Sigmoid colon (tissue), 7 donors: ENCODE data around the gene PROSER3. TPM values are rescaled to one million over a fixed set of nuclear protein-coding genes. Genes with fewer than 3 reads are reported as not detected.
A peak's percentile ranks its signal among the peaks of the same experiment; 100 is the strongest.

Experiments used
- DNase-seq: peaks from one replicate; pipeline ENCODE4 v3.0.0-alpha.2; 2019
- H3K27ac ChIP-seq, 4 donors: fragments of 200-600 bp; sonication (generic); one replicate each; pipeline ENCODE4 v1.5.1; 2016 to 2019; ENCODE audit warnings: mild to moderate bottlenecking in 1 of 4
- H3K27me3 ChIP-seq, 3 donors: fragments of 200-600 bp; sonication (generic); one replicate each; pipeline ENCODE4 v1.5.1; 2019; ENCODE audit warnings: mild to moderate bottlenecking in 1 of 3
- H3K36me3 ChIP-seq, 4 donors: fragments of 200-600 bp; sonication (generic); one replicate each; pipeline ENCODE4 v1.5.1; 2016 to 2019
- H3K4me1 ChIP-seq, 4 donors: fragments of 200-600 bp; sonication (generic); one replicate each; pipeline ENCODE4 v1.5.1; 2017 to 2019
- H3K4me3 ChIP-seq, 4 donors: fragments of 200-600 bp; sonication (generic); one replicate each; pipeline ENCODE4 v1.5.1; 2017 to 2019; ENCODE audit warnings: mild to moderate bottlenecking in 2 of 4, moderate library complexity in 1 of 4
- H3K9me3 ChIP-seq, 4 donors: fragments of 200-600 bp in 3 of 4; sonication (generic) in 3 of 4; one replicate each; pipeline versions ENCODE4 v1.5.1 to v1.6.1; 2013 to 2019
- EP300 ChIP-seq, 4 donors: sonication (generic); formaldehyde crosslinking; IDR thresholded peaks; one replicate each; pipeline ENCODE4 v1.6.1; 2017; ENCODE audit warnings: antibody characterized with exemption in 4 of 4
- POLR2A ChIP-seq, 2 donors: fragments of 450-650 bp; IDR thresholded peaks; one replicate each; pipeline ENCODE4 v1.6.1; 2016; ENCODE audit warnings: antibody characterized with exemption in 2 of 2, mild to moderate bottlenecking in 2 of 2, moderate library complexity in 2 of 2
- POLR2AphosphoS5 ChIP-seq, 4 donors: sonication (generic); formaldehyde crosslinking; IDR thresholded peaks; one replicate each; pipeline ENCODE4 v1.6.1; 2017; ENCODE audit warnings: antibody characterized with exemption in 4 of 4
- WGBS, 2 donors: extraction: QIAGEN DNeasy Blood & Tissue Kit; methylation state at CpG; one replicate each; pipeline ENCODE4 v1.1.7; 2013; 5-methylcytosine and 5-hydroxymethylcytosine counted together
- intact Hi-C: fragments of 100-400 bp; cut with DNase I; formaldehyde crosslinking; loops from one replicate; pipeline ENCODE4 v1.15.1; 2023
- polyA plus RNA-seq, 3 donors: library from polyadenylated mRNA; stranded (reverse); fragments of 200-250 nt; gene quantifications; one replicate each; pipeline ENCODE4 v1.2.3, GENCODE V29; 2013
- total RNA-seq, 4 donors: library from RNA; depleted of rRNA; stranded (reverse); fragments of >200 nt; gene quantifications; one replicate each; pipeline ENCODE4 v1.1.0, GENCODE V29; 2016
- TF ChIP-seq, protein P1 (sequence below), 4 experiments: fragments of 450-650 bp in 3 of 4; fragments of 200-600 bp in 1 of 4; IDR thresholded peaks; one replicate each; pipeline ENCODE4 v1.5.1; 2016 to 2019; ENCODE audit warnings: antibody characterized with exemption in 4 of 4, mild to moderate bottlenecking in 3 of 4, moderate library complexity in 2 of 4
- donor health status: healthy with polysubstance abuse.
- donor health status: Bipolar disorder and iron deficiency.
- donor health status: healthy.

PROSER3 gene
- total and polyA plus RNA-seq, 7 donors = 2.4 to 16.5 (median 5.0) TPM

- intact Hi-C loops = loop anchor here (2.0 to 5.0 kb wide), 2 partner anchors 22 to 91 kb away; partner anchors contain the start of gene RBM42
- Histone ChIP-seq H3K4me3 (peak overlapping the region; percentile 85 to 99 (median 94)), H3K36me3 (peaks cover 13 to 41% (median 20%) of the 10 kb centered on the region in 4 donors), H3K27ac (peak overlapping the region; percentile 88 to 97 (median 93)), H3K27me3 (no peaks in the 10 kb centered on the region), H3K4me1 (peaks cover 0 to 33% (median 28%) of the 10 kb centered on the region in 4 donors), H3K9me3 (no peaks in the 10 kb centered on the region)
- WGBS, 2 donors = 0 to 1% methylated on average over 42 of the region's 42 CpGs
- DNase-seq = no peak
- TF ChIP-seq POLR2A (IDR thresholded peaks at IDR 0.05) (no peak), EP300 (IDR thresholded peaks at IDR 0.05) (no peak), POLR2AphosphoS5 (IDR thresholded peaks at IDR 0.05) (no peak)
- TF ChIP-seq, protein P1, sequence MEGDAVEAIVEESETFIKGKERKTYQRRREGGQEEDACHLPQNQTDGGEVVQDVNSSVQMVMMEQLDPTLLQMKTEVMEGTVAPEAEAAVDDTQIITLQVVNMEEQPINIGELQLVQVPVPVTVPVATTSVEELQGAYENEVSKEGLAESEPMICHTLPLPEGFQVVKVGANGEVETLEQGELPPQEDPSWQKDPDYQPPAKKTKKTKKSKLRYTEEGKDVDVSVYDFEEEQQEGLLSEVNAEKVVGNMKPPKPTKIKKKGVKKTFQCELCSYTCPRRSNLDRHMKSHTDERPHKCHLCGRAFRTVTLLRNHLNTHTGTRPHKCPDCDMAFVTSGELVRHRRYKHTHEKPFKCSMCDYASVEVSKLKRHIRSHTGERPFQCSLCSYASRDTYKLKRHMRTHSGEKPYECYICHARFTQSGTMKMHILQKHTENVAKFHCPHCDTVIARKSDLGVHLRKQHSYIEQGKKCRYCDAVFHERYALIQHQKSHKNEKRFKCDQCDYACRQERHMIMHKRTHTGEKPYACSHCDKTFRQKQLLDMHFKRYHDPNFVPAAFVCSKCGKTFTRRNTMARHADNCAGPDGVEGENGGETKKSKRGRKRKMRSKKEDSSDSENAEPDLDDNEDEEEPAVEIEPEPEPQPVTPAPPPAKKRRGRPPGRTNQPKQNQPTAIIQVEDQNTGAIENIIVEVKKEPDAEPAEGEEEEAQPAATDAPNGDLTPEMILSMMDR (IDR thresholded peaks at IDR 0.05) = no peak
These were observed 39.5 kb upstream of the PROSER3 start for GRCh38 chr19:35718345-35719041.

DNA sequence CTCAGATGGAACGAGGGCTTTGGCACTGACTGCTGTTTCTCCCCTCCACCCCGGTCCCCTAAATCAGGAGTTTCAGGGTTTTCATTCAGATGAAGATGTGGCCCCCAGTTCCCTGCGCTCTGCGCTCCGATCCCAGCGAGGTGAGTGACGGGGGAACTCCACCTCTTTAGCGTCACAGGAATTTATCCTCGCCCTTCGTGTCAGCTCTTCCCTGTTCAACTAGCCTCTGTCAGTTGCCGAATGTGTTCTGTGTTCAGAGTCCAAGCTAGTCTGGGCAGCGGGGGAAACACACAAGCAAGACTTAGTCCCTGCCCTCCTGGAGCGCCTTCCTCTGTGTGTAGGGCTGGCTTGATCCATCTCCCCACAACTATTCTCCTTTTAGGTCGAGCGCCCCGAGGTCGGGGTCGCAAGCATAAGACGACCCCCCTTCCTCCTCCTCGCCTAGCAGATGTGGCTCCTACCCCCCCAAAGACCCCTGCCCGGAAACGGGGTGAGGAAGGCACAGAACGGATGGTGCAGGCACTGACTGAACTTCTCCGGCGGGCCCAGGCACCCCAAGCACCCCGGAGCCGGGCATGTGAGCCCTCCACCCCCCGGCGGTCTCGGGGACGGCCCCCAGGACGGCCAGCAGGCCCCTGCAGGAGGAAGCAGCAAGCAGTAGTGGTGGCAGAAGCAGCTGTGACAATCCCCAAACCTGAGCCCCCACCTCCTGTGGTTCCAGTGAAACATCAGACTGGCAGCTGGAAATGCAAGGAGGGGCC is 38.4 kb upstream of the PROSER3 start:
- Histone ChIP-seq H3K4me3 (peak overlapping the region in 1 of 4 donors; percentile 85), H3K4me1 (peaks cover 0 to 33% (median 28%) of the 10 kb centered on the region in 4 donors), H3K36me3 (peaks cover 23 to 52% (median 30%) of the 10 kb centered on the region in 4 donors), H3K27ac (peak overlapping the region; percentile 88 to 97 (median 93)), H3K9me3 (no peaks in the 10 kb centered on the region), H3K27me3 (no peaks in the 10 kb centered on the region)
- TF ChIP-seq EP300 (IDR thresholded peaks at IDR 0.05) (no peak), POLR2A (IDR thresholded peaks at IDR 0.05) (no peak), POLR2AphosphoS5 (IDR thresholded peaks at IDR 0.05) (no peak)
- TF ChIP-seq, protein P1 (IDR thresholded peaks at IDR 0.05) = no peak
- no peak for DNase-seq
- intact Hi-C loops = loop anchor here (2.0 to 5.0 kb wide), 2 partner anchors 21 to 92 kb away; partner anchors contain the start of gene RBM42
- WGBS, 2 donors = 91 to 92% methylated on average over 32 of the region's 32 CpGs

- peaks cover 0 to 33% (median 28%) of the 10 kb centered on the region in 4 donors for H3K4me1 ChIP-seq
- no peak overlapping the region for H3K4me3 ChIP-seq
- H3K27ac ChIP-seq = no peak overlapping the region
- no peaks in the 10 kb centered on the region for H3K27me3 ChIP-seq
- no peak for DNase-seq
- TF ChIP-seq, protein P1 (IDR thresholded peaks at IDR 0.05) = no peak
- no peak for TF ChIP-seq POLR2A (IDR thresholded peaks at IDR 0.05)
- no peaks in the 10 kb centered on the region for H3K9me3 ChIP-seq
- intact Hi-C loops = no loop called here
- 92 to 94% methylated on average over 9 of the region's 9 CpGs for WGBS, 2 donors
- peaks cover 29 to 57% (median 36%) of the 10 kb centered on the region in 4 donors for H3K36me3 ChIP-seq
These were observed 37.8 kb upstream of the PROSER3 start for GRCh38 chr19:35720163-35720524.

DNA sequence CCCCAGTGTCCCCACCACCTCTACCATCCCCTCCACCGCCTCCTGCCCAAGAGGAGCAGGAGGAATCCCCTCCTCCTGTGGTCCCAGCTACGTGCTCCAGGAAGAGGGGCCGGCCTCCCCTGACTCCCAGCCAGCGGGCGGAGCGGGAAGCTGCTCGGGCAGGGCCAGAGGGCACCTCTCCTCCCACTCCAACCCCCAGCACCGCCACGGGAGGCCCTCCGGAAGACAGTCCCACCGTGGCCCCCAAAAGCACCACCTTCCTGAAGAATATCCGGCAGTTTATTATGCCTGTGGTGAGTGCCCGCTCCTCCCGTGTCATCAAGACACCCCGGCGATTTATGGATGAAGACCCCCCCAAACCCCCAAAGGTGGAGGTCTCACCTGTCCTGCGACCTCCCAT is 37.3 kb upstream of the PROSER3 start:
- no peak for DNase-seq
- H3K4me1 ChIP-seq = peaks cover 0 to 30% (median 23%) of the 10 kb centered on the region in 4 donors
- no peaks in the 10 kb centered on the region for H3K27me3 ChIP-seq
- TF ChIP-seq POLR2A (IDR thresholded peaks at IDR 0.05) (no peak), EP300 (IDR thresholded peaks at IDR 0.05) (no peak), POLR2AphosphoS5 (IDR thresholded peaks at IDR 0.05) (no peak)
- TF ChIP-seq, protein P1 (IDR thresholded peaks at IDR 0.05) = no peak
- H3K27ac ChIP-seq = no peak overlapping the region
- H3K36me3 ChIP-seq = peaks cover 34 to 62% (median 41%) of the 10 kb centered on the region in 4 donors
- H3K4me3 ChIP-seq = no peak overlapping the region
- intact Hi-C loops = no loop called here
- no peaks in the 10 kb centered on the region for H3K9me3 ChIP-seq
- 91 to 94% methylated on average over 17 of the region's 17 CpGs for WGBS, 2 donors
